Measurements from ENCODE around the gene SYMPK.

The SYMPK gene

DNA sequence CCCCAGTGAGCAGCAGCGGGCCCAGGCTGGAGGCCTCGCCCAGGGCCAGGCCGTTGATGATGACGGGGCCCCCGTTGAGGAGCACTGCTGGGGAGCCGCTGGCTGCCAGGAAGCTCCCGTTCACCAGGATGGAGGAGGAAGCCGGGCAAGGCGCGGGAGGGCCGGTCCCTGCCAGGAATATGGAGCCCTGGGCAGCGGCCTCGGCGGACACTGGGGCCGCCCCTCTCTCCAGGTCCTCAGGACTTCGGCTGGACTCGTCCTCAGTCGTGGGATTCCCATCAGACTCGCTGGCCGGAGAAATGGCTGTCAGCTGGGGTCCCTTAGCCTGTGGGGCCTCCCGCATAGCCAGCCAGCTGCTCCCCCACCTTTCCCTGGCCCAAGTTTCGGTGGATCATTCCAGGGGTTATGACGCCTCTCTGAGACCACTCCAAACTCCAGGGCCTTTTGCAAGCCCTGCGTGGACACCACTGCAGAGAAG lies 96.0 kb downstream of the SYMPK start:
- no peak for DNase-seq (ENCODE audit: low read depth in 2 of 2)

DNA sequence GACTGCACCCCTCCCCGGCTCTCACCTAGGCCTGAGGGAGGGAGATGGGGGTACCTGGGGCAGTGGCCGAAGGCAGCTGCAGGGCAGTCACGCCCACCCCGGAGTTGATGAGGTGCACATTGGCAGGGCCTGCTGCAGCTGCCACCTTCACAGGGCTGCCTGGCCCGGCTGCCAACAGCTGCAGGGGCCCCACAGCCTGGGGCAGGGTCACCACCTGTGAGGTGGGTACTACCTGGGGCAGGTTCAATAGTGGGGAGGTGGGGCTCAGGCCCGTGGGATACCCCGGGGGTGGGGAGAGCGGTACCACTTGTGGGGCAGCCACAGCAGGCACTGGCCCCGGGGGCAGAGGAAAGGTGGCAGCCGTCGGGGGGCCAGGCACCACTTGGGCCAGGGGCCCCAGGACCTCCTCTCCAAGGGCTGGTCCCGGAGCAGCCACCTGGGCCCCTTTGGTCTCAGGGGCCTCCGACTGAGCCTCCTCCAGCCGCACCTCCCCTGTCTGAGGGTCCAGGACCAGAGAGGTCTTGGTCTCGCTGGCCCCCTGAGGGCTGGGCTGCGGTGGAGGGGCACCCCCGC lies 96.6 kb downstream of the SYMPK start:
- no peak for DNase-seq (ENCODE audit: low read depth in 2 of 2)

DNA sequence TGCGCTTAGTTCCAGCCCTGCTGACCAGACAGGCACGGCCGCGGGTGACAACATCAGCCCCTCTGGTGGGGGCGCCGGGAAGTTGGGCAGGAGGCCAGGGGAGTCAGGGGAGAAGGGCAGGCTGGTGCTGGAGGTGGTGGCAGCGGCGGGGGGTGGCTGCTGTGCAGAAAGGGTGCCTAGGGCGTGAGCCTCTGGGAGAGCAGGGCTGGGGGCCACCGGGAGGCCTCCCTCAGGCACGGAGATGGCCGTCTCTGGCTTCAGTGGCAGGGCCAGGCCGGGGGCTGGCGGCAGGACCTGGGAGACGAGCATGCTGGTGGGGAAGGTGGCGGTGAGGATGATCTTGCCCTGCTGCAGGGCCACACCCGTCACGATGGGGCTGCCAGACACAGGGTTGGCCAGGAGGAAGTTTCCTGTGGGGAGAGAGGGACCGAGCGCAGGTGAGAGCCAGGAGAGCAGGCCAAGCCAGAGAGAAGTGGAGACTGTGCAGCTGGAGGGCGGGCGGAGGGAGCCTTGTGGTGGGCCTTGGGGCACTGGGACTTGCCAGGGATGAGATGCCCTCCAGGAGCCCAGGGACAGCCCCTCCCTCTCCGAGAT lies 97.1 kb downstream of the SYMPK start:
- DNase-seq (ENCODE audit: low read depth in 2 of 2) = no peak
